Transverse colon (tissue), 4 donors: ENCODE data around the gene OVOL1. TPM values are rescaled to one million over a fixed set of nuclear protein-coding genes. Genes with fewer than 3 reads are reported as not detected.
A peak's percentile ranks its signal among the peaks of the same experiment; 100 is the strongest.
"Not testable (repeated sequence)": the region's sequence is repeated elsewhere in the genome, so short reads cannot be mapped to it uniquely, and the experiment has no call there.

ENCODE experiments used
- DNase-seq: peaks from one replicate; pipeline ENCODE4 v3.0.0-alpha.2; 2019
- H3K27ac ChIP-seq, 4 donors: fragments of 200-600 bp; sonication (generic); 2 replicates each; pipeline ENCODE4 v1.5.1; 2016 to 2018; ENCODE audit warnings: inconsistent platforms in 4 of 4
- H3K27me3 ChIP-seq: fragments of 200-600 bp; sonication (generic); 2 replicates; pipeline ENCODE4 v1.5.1; 2017; ENCODE audit warnings: inconsistent platforms
- H3K36me3 ChIP-seq, 4 donors: fragments of 200-600 bp; sonication (generic); 2 replicates each; pipeline ENCODE4 v1.5.1; 2017 to 2019; ENCODE audit warnings: inconsistent platforms in 4 of 4
- H3K4me1 ChIP-seq, 4 donors: fragments of 200-600 bp; sonication (generic); 2 replicates each; pipeline ENCODE4 v1.5.1; 2017 to 2020; ENCODE audit warnings: inconsistent platforms in 4 of 4
- H3K4me3 ChIP-seq, 4 donors: fragments of 200-600 bp; sonication (generic); 1 replicate in 1 of 4; 2 replicates in 3 of 4; pipeline versions ENCODE4 v1.5.1 to v1.6.1; 2017 to 2019; ENCODE audit warnings: inconsistent platforms in 4 of 4
- H3K9me3 ChIP-seq, 2 donors: fragments of 200-600 bp; sonication (generic); 2 replicates each; pipeline ENCODE4 v1.5.1; 2017 to 2019; ENCODE audit warnings: inconsistent platforms in 2 of 2
- EP300 ChIP-seq: sonication (generic); formaldehyde crosslinking; IDR thresholded peaks from one replicate; pipeline ENCODE4 v1.6.1; 2017; ENCODE audit warnings: antibody characterized with exemption, low read depth
- POLR2A ChIP-seq: fragments of 450-650 bp; IDR thresholded peaks from one replicate; pipeline ENCODE4 v1.6.1; 2016; ENCODE audit warnings: antibody characterized with exemption, mild to moderate bottlenecking, moderate library complexity
- POLR2AphosphoS5 ChIP-seq, 3 donors: sonication (generic); formaldehyde crosslinking; IDR thresholded peaks; one replicate each; pipeline ENCODE4 v1.6.1; 2016; ENCODE audit warnings: antibody characterized with exemption in 3 of 3
- WGBS, 2 donors: methylation state at CpG; one replicate each; pipeline ENCODE4 v1.1.5; 2018; ENCODE audit warnings: low coverage in 1 of 2; 5-methylcytosine and 5-hydroxymethylcytosine counted together
- in situ Hi-C, 4 donors: fragments of 200-750 bp; cut with MboI; loops; one replicate each; pipeline versions ENCODE4 v1.15.0 to v1.15.1; 2017; ENCODE audit warnings: low sequenced_read_pairs in 3 of 4, low pct_ligation_motif_present in 1 of 4, low pct_unique_long_range_greater_than_20kb in 1 of 4
- intact Hi-C: fragments of 100-400 bp; cut with DNase I; formaldehyde crosslinking; loops from one replicate; pipeline ENCODE4 v1.15.1; 2023; ENCODE audit warnings: low total_unique reads
- total RNA-seq, 4 donors: library from RNA; depleted of rRNA; stranded (reverse); fragments of >200 nt; gene quantifications; one replicate each; pipeline ENCODE4 v1.1.0, GENCODE V29; 2016
- TF ChIP-seq, protein P1 (sequence below), 5 experiments: fragments of 200-600 bp in 3 of 5; fragments of 450-650 bp in 2 of 5; sonication (generic) in 3 of 5; IDR thresholded peaks; 1 replicate in 2 of 5; 2 replicates in 3 of 5; pipeline ENCODE4 v1.5.1; 2016 to 2017; ENCODE audit warnings: antibody characterized with exemption in 5 of 5, inconsistent platforms in 3 of 5, mild to moderate bottlenecking in 2 of 5, moderate library complexity in 1 of 5

The OVOL1 gene
- total RNA-seq, 4 donors from 2014 or later: 19.9 to 44.8 (median 33.8) TPM

GRCh38 chr11:65743681-65744025, 43.2 kb upstream of the OVOL1 start:
- Histone ChIP-seq H3K36me3 (no peaks in the 10 kb centered on the region), H3K4me3 (no peak overlapping the region), H3K27ac (no peak overlapping the region), H3K27me3 (peaks cover 6% of the 10 kb centered on the region), H3K9me3 (no peaks in the 10 kb centered on the region), H3K4me1 (peaks cover 0 to 5% (median 0%) of the 10 kb centered on the region in 4 donors)
- in situ Hi-C loops: no loop called here
- intact Hi-C loops: no loop called here
- 74 to 100% methylated on average over 2 to 10 of the region's 10 CpGs for WGBS, 2 donors
- TF ChIP-seq, protein P1, sequence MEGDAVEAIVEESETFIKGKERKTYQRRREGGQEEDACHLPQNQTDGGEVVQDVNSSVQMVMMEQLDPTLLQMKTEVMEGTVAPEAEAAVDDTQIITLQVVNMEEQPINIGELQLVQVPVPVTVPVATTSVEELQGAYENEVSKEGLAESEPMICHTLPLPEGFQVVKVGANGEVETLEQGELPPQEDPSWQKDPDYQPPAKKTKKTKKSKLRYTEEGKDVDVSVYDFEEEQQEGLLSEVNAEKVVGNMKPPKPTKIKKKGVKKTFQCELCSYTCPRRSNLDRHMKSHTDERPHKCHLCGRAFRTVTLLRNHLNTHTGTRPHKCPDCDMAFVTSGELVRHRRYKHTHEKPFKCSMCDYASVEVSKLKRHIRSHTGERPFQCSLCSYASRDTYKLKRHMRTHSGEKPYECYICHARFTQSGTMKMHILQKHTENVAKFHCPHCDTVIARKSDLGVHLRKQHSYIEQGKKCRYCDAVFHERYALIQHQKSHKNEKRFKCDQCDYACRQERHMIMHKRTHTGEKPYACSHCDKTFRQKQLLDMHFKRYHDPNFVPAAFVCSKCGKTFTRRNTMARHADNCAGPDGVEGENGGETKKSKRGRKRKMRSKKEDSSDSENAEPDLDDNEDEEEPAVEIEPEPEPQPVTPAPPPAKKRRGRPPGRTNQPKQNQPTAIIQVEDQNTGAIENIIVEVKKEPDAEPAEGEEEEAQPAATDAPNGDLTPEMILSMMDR (IDR thresholded peaks at IDR 0.05): no peak
- TF ChIP-seq EP300 (no peak), POLR2AphosphoS5 (IDR thresholded peaks at IDR 0.05) (no peak), POLR2A (no peak)
- DNase-seq: no peak

DNA sequence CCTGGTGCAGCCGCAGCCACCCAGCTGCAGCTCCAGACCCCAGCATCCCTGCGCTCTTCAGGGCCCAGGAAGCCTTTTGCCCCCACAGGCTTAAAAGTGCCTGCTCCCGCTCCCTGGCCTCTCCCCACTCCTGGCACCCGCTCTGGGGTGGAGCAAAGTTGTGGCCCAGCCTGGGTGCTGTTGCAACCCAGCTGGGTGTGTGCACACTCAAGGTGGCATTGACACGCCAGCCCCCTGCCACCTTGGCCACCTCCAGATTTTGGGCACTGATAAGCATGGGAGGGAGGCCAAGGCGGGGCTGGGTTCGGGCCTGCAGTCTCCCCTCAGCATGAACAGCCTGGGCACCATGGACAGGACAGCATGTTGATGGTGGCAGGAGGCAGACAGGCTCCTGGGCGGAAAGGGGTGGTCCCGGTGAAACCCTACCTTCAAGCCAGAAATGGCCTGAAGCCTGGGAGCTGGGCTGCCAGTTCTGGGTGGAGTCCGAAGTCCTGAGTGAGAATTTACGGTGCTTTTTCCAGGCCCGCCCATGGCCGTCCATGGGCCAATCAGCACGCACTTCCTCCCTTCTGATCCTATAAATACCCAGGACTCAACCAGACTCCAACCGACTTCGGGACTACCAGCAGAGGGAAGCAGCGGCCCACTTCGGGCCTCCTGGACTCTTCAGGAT, 42.7 kb upstream of the OVOL1 start:
- WGBS, 2 donors: 70% methylated on average over 17 of the region's 18 CpGs; no CpG with 5 or more reads in 1 of the 2 donors
- H3K27ac ChIP-seq: no peak overlapping the region
- no peak for TF ChIP-seq POLR2AphosphoS5 (IDR thresholded peaks at IDR 0.05)
- TF ChIP-seq POLR2A: no peak
- TF ChIP-seq, protein P1 (IDR thresholded peaks at IDR 0.05): peak in 4 of 5 experiments; percentile 12 to 33 (median 20)
- no peak for TF ChIP-seq EP300
- peaks cover 6% of the 10 kb centered on the region for H3K27me3 ChIP-seq
- H3K9me3 ChIP-seq: no peaks in the 10 kb centered on the region
- H3K4me1 ChIP-seq: peaks cover 0 to under 1% (median 0%) of the 10 kb centered on the region in 4 donors
- intact Hi-C loops (no loop called here), in situ Hi-C loops (no loop called here)
- no peak overlapping the region for H3K4me3 ChIP-seq
- H3K36me3 ChIP-seq: no peaks in the 10 kb centered on the region
- peak; percentile 62 for DNase-seq

- in situ Hi-C loops (no loop called here), intact Hi-C loops (no loop called here)
- Histone ChIP-seq H3K27ac (no peak overlapping the region), H3K27me3 (peaks cover 8% of the 10 kb centered on the region), H3K4me3 (no peak overlapping the region), H3K4me1 (no peaks in the 10 kb centered on the region), H3K36me3 (no peaks in the 10 kb centered on the region), H3K9me3 (no peaks in the 10 kb centered on the region)
- 74% methylated on average over 8 of the region's 8 CpGs; no CpG with 5 or more reads in 1 of the 2 donors for WGBS, 2 donors
- TF ChIP-seq POLR2AphosphoS5 (IDR thresholded peaks at IDR 0.05): no peak
- TF ChIP-seq, protein P1 (IDR thresholded peaks at IDR 0.05): peak in 2 of 5 experiments; percentile 5 to 26
- no peak for DNase-seq
Observed at GRCh38 chr11:65744699-65745042, 42.2 kb upstream of the OVOL1 start.

- H3K9me3 ChIP-seq: no peaks in the 10 kb centered on the region
- H3K27me3 ChIP-seq: peaks cover 12% of the 10 kb centered on the region
- no peaks in the 10 kb centered on the region for H3K36me3 ChIP-seq
- DNase-seq: no peak
- no peak overlapping the region for H3K4me3 ChIP-seq
- whole genome bisulfite sequencing, 2 donors: 93% methylated on average over 15 of the region's 17 CpGs; no CpG with 5 or more reads in 1 of the 2 donors
- TF ChIP-seq, protein P1 (IDR thresholded peaks at IDR 0.05): no peak
- TF ChIP-seq EP300 (no peak), POLR2AphosphoS5 (IDR thresholded peaks at IDR 0.05) (no peak), POLR2A (no peak)
- intact Hi-C loops: no loop called here
- in situ Hi-C loops: no loop called here
- H3K4me1 ChIP-seq: no peaks in the 10 kb centered on the region
- no peak overlapping the region for H3K27ac ChIP-seq
Observed at GRCh38 chr11:65745049-65745448, 41.8 kb upstream of the OVOL1 start.

- H3K9me3 ChIP-seq, in situ Hi-C loops, H3K27ac ChIP-seq, DNase-seq, H3K36me3 ChIP-seq, H3K4me1 ChIP-seq, H3K4me3 ChIP-seq, intact Hi-C loops: not testable (repeated sequence)
- WGBS, 2 donors: 67% methylated on average over 5 of the region's 5 CpGs; no CpG with 5 or more reads in 1 of the 2 donors
- H3K27me3 ChIP-seq: peaks cover 12% of the 10 kb centered on the region
Observed at GRCh38 chr11:65762169-65762568, 24.7 kb upstream of the OVOL1 start.

DNA sequence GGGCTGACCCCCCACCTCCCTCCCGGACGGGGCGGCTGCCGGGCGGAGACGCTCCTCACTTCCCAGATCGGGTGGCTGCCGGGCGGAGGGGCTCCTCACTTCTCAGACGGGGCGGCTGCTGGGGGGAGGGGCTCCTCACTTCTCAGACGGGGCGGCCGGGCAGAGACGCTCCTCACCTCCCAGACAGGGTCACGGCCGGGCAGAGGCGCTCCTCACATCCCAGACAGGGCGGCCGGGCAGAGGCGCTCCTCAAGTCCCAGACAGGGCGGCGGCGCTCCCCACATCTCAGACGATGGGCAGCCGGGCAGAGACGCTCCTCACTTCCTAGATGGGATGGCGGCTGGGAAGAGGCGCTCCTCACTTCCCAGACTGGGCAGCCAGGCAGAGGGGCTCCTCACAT, 24.0 kb upstream of the OVOL1 start:
- H3K27me3 ChIP-seq, H3K4me3 ChIP-seq, DNase-seq, H3K36me3 ChIP-seq, H3K27ac ChIP-seq, in situ Hi-C loops, H3K4me1 ChIP-seq, intact Hi-C loops, H3K9me3 ChIP-seq: not testable (repeated sequence)
- 94 to 100% methylated on average over 1 to 17 of the region's 29 CpGs for WGBS, 2 donors
